Psoas muscle (tissue), 8 donors: Measurements from ENCODE around the gene LSP1. TPM values are rescaled to one million over a fixed set of nuclear protein-coding genes. Genes with fewer than 3 reads are reported as not detected.
"Not testable (repeated sequence)": the region's sequence is repeated elsewhere in the genome, so short reads cannot be mapped to it uniquely, and the experiment has no call there.

Experiments
- ATAC-seq, 4 donors: fragments of 200-7000 bp; cut with Tn5 transposase; one replicate each; pipeline ENCODE4 v1.9.1; 2020; ENCODE audit warnings: moderate library complexity in 3 of 4, mild to moderate bottlenecking in 2 of 4
- DNase-seq, 2 donors: peaks; one replicate each; pipeline ENCODE4 v3.0.0-alpha.2; 2020
- H3K27ac ChIP-seq: fragments of 200-600 bp; one replicate; pipeline ENCODE4 v1.8.0; 2022
- H3K27me3 ChIP-seq, 3 donors: fragments of 200-600 bp in 1 of 3; one replicate each; pipeline versions ENCODE4 v1.6.1 to v1.8.0; 2013 to 2022; ENCODE audit warnings: low read length in 2 of 3, mild to moderate bottlenecking in 2 of 3, moderate library complexity in 1 of 3; ENCODE audit not compliant: insufficient read depth in 3 of 3
- H3K36me3 ChIP-seq, 2 donors: fragments of 200-600 bp in 1 of 2; one replicate each; pipeline versions ENCODE4 v1.6.1 to v1.8.0; 2013 to 2022; ENCODE audit warnings: low read depth in 1 of 2, mild to moderate bottlenecking in 1 of 2, moderate library complexity in 1 of 2; ENCODE audit not compliant: insufficient read depth in 1 of 2
- H3K4me1 ChIP-seq: fragments of 200-600 bp; one replicate; pipeline ENCODE4 v1.8.0; 2022
- H3K4me3 ChIP-seq: fragments of 200-600 bp; one replicate; pipeline ENCODE4 v1.8.0; 2022; ENCODE audit warnings: mild to moderate bottlenecking
- H3K9me3 ChIP-seq: fragments of 200-600 bp; one replicate; pipeline ENCODE4 v1.8.0; 2022
- CTCF ChIP-seq: fragments of 200-600 bp; IDR thresholded peaks from one replicate; pipeline ENCODE4 v1.8.0; 2022; ENCODE audit warnings: antibody characterized with exemption
- WGBS, 3 donors: extraction: QIAGEN DNeasy Blood & Tissue Kit; methylation state at CpG; one replicate each; pipeline versions ENCODE4 v1.1.6 to v1.1.7; 2013; 5-methylcytosine and 5-hydroxymethylcytosine counted together
- intact Hi-C, 2 donors: fragments of 100-400 bp; cut with DNase I; formaldehyde crosslinking; loops; one replicate each; pipeline versions ENCODE4 v1.11.0 to v1.14.2; 2022
- polyA plus RNA-seq, 3 donors: library from polyadenylated mRNA; stranded (reverse); fragments of 200-250 nt; gene quantifications; one replicate each; pipeline ENCODE4 v1.2.3, GENCODE V29; 2013
- total RNA-seq, 4 donors: library from RNA; stranded (reverse); fragmentation: NEBNext Ultra II Directional in 2 of 4; extraction: Animal tissue kit (Norgen Biotek cat#: 25700) in 2 of 4; gene quantifications; one replicate each; pipeline versions ENCODE4 v1.2.1 to v1.2.4, GENCODE V29; 2021 to 2023
- donor health status: healthy with polysubstance abuse.
- donor health status: DM: no; HTN: no; CAD: no; lungs with moderate emphysema.
- donor health status: Bipolar disorder and iron deficiency.
- donor health status: healthy.
- donor health status: DM: yes; HTN: yes; CAD: no.
- donor health status: DM: no; HTN: no; CAD: no.
- donor health status: DM: no; HTN: no; CAD: no.
- donor health status: DM: yes; HTN: yes; CAD: no.

LSP1 gene
- total and polyA plus RNA-seq, 7 donors, result 7.5 to 27.1 (median 14.4) TPM

GRCh38 chr11:1882265-1883238 is 29.7 kb downstream of the LSP1 start:
- ATAC-seq, result peak; percentile 86 to 94 (median 92)
- 16 to 32% (median 23%) methylated on average over 20 to 23 of the region's 23 CpGs for WGBS, 3 donors
- Histone ChIP-seq H3K4me1 (peaks cover 20% of the 10 kb centered on the region), H3K27ac (peak overlapping the region; percentile 84), H3K36me3 (peaks cover 0 to 4% of the 10 kb centered on the region in 2 donors), H3K27me3 (no peaks in the 10 kb centered on the region), H3K4me3 (no peak overlapping the region), H3K9me3 (no peaks in the 10 kb centered on the region)
- TF ChIP-seq CTCF, result peak; percentile 94
- peak; percentile 85 to 93 for DNase-seq
- intact Hi-C loops, result loop anchor here (5.0 kb wide), 4 partner anchors 35 to 265 kb away; partner anchors contain the start of genes TNNT3 (in 2 of the 2) and TNNI2 (in 1 of the 2)

GRCh38 chr11:1883346-1884302 is 30.7 kb downstream of the LSP1 start:
- WGBS, 3 donors, result 87 to 92% (median 88%) methylated on average over 14 of the region's 14 CpGs
- Histone ChIP-seq H3K4me3 (no peak overlapping the region), H3K4me1 (peaks cover 29% of the 10 kb centered on the region), H3K27me3 (no peaks in the 10 kb centered on the region), H3K27ac (peak overlapping the region; percentile 84), H3K36me3 (peaks cover 0 to 4% of the 10 kb centered on the region in 2 donors), H3K9me3 (no peaks in the 10 kb centered on the region)
- intact Hi-C loops, result loop anchor here (5.0 kb wide), 4 partner anchors 34 to 264 kb away; partner anchors contain the start of genes TNNT3 (in 2 of the 2) and TNNI2 (in 1 of the 2)
- no peak for TF ChIP-seq CTCF
- ATAC-seq (no peak), DNase-seq (no peak)

GRCh38 chr11:1884303-1884700 is 31.4 kb downstream of the LSP1 start:
- H3K27me3 ChIP-seq, result no peaks in the 10 kb centered on the region
- WGBS, 3 donors, result 93 to 94% (median 93%) methylated on average over 5 of the region's 5 CpGs
- H3K4me1 ChIP-seq, result peaks cover 36% of the 10 kb centered on the region
- H3K4me3 ChIP-seq, result no peak overlapping the region
- peaks cover 0 to 4% of the 10 kb centered on the region in 2 donors for H3K36me3 ChIP-seq
- no peak for TF ChIP-seq CTCF
- intact Hi-C loops, result loop anchor here (5.0 kb wide), 4 partner anchors 33 to 263 kb away; partner anchors contain the start of genes TNNT3 (in 2 of the 2) and TNNI2 (in 1 of the 2)
- ATAC-seq, result no peak
- DNase-seq, result no peak
- H3K9me3 ChIP-seq, result no peaks in the 10 kb centered on the region
- H3K27ac ChIP-seq, result no peak overlapping the region

GRCh38 chr11:1886551-1886950 is 33.7 kb downstream of the LSP1 start:
- H3K27ac ChIP-seq, ATAC-seq, H3K36me3 ChIP-seq, H3K27me3 ChIP-seq, DNase-seq, H3K4me3 ChIP-seq, H3K9me3 ChIP-seq, intact Hi-C loops: not testable (repeated sequence)
- 79 to 92% (median 80%) methylated on average over 13 of the region's 13 CpGs for WGBS, 3 donors
- H3K4me1 ChIP-seq, result peaks cover 48% of the 10 kb centered on the region
